ENCODE measurements around the gene COTL1.

- TF ChIP-seq CTCF (IDR thresholded peaks at IDR 0.05) (no peak), POLR2A (IDR thresholded peaks at IDR 0.05) (no peak)
Measured at GRCh38 chr16:84581158-84581557, 36.7 kb downstream of the COTL1 start.

Measured in adrenal gland (tissue), 5 donors.